NT2/D1 (cell line): Measurements from ENCODE around the gene NOC2L.

Experiments used
- SUZ12 ChIP-seq: IDR thresholded peaks from 2 replicates; pipeline ENCODE4 v1.6.1; 2011; ENCODE audit not compliant: insufficient read length, insufficient read depth; ENCODE audit errors: extremely low read depth
- YY1 ChIP-seq: IDR thresholded peaks from 2 replicates; pipeline ENCODE4 v1.6.1; 2011; ENCODE audit not compliant: insufficient read length, insufficient read depth
- ZNF274 ChIP-seq: IDR thresholded peaks from 2 replicates; pipeline ENCODE4 v1.6.1; 2011; ENCODE audit warnings: mild to moderate bottlenecking, low read depth, low read length

DNA sequence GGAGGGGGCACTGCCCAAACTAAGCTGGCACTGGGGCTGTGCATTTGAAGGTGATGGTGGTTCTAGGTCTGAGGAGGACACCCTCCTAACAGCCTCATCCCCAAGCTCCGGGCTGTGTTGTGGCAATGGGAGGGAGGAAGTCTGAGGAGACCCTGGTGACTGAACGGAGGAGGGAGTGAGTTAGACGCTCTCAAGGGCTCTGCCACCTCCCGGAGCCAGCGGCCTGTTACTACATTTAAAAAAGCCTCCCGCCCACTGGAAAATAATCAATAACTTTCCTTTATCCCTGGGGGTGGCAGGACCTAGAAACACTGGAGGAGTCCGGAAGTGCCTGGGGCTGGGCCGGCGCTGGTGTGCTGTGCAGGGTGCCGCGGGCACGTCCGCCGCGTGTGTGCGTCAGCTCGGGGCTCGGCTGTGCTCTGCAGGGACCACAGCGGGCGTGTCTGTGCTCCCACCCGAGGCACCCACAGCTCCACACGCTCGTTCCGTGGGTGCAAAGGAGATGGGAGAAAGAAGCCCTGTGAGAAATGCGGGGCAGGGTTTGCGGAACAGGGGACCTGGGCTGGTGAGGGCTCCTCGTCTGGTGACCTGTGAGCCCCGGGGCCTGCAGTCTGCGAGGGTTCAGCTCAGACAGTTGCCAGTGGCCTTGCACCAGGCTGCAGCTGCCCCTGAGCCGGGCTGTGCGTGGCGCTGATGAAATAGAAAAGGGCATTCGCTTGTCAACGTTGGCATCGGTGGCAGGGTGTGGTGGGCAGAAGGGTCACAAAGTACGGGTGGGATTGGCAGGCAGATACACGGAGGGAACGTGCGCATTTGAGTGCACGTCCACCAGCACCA lies 30.0 kb downstream of the NOC2L start:
- TF ChIP-seq SUZ12 (no peak), YY1 (no peak), ZNF274 (no peak)
